ENCODE measurements around the gene SH2D4B. TPM values are rescaled to one million over a fixed set of nuclear protein-coding genes. Genes with fewer than 3 reads are reported as not detected.

Gene SH2D4B
- total RNA-seq, 1 donor: not detected

DNA sequence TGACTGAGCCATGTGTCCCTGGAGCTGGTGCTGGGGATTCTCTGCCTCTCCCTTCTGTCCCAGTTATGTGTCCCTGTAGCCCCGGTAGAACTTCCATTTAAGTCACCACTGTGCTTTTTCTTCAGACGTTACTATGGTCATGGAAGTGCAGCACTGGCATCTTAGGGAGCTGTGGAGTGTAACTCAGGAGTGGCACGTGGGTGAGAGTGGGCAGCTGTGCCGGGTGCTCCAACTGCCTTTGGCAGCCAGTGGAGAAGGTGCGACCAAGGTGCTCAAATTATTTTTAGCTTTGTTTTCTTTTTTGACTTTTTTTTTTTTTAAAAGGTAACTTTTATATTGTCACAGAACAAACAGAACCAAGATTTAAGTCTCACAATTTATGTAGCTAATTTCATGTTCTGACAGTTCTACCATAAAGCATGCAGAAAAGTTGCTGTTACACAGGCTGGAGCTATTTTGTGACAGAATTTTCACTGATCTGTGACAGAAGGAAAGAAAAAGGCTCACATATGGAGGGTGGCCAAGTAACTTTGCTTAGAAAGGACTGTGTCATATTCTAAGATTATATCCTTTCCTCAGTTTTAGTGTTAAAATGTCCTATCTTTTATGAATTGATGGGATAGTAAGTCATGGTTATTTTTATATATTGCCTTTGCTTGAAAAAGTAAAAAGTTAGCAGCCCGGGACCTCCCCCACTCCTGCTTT is 73.9 kb downstream of the SH2D4B start:
- H3K4me3 ChIP-seq (ENCODE audit: low read depth, low read length): no peak overlapping the region
- TF ChIP-seq, protein P1, sequence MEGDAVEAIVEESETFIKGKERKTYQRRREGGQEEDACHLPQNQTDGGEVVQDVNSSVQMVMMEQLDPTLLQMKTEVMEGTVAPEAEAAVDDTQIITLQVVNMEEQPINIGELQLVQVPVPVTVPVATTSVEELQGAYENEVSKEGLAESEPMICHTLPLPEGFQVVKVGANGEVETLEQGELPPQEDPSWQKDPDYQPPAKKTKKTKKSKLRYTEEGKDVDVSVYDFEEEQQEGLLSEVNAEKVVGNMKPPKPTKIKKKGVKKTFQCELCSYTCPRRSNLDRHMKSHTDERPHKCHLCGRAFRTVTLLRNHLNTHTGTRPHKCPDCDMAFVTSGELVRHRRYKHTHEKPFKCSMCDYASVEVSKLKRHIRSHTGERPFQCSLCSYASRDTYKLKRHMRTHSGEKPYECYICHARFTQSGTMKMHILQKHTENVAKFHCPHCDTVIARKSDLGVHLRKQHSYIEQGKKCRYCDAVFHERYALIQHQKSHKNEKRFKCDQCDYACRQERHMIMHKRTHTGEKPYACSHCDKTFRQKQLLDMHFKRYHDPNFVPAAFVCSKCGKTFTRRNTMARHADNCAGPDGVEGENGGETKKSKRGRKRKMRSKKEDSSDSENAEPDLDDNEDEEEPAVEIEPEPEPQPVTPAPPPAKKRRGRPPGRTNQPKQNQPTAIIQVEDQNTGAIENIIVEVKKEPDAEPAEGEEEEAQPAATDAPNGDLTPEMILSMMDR (IDR thresholded peaks at IDR 0.05; ENCODE audit: insufficient read depth, low read length): no peak
- DNase-seq (ENCODE audit: low read depth): no peak

DNA sequence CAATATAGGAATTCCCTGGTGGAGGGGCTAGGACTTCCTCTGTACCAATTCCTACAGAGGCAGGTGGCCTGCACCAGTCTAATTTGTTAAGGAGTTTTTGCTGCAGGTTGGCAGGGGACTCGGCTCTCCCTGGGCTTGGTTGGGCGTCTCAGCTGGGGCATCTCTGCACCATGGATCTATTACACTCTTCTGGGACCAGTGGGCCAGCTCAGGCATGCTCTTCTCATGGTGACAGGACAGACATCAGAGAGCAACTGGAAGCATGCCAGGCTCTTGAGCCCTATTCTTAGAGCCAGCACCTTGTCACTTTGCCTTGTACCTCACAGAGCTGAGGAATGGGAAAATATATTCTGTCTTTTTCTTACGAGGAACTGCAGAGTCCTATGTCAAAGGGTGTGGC is 74.6 kb downstream of the SH2D4B start:
- no peak for DNase-seq (ENCODE audit: low read depth)

DNA sequence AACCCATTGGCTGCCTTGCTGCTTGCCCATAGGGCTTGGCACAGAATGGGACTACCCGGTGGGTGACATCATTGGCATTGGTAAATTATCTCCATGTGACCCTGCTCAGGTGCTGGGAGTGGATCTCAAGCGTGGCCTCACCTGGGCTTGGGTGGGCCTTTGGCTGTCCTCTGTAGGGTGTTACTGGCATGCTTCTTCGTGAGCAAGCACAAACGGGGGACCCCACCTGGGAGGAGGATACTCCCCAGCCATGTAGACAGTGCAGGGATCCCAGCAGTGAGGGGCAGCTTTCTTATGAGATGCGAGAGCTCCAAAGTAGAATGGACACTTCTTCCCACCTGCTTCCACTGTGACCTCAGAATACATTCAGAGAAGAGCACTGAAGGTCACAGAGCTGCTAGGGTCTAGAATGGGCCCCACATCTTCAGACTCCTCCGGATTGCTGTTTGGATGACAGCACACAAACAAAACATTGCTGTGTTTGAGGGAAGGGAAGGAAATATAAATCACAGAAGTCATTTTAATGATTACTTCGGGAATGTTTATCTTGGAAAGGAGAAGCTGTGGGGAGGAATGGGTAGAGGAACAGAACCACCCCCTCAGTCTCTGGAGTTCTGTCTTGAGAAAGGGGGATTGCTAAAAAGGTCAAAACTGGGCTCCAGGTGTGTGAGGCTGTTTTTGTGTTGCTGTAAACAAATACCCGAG is 75.9 kb downstream of the SH2D4B start:
- no peak overlapping the region for H3K4me3 ChIP-seq (ENCODE audit: low read depth, low read length)
- TF ChIP-seq, protein P1 (IDR thresholded peaks at IDR 0.05; ENCODE audit: insufficient read depth, low read length): no peak
- no peak for DNase-seq (ENCODE audit: low read depth)

More for the DNA sequence above, 74.6 kb downstream of the SH2D4B start:
- TF ChIP-seq, protein P1 (IDR thresholded peaks at IDR 0.05; ENCODE audit: insufficient read depth, low read length): no peak
- no peak overlapping the region for H3K4me3 ChIP-seq (ENCODE audit: low read depth, low read length)

GRCh38 chr10:80614576-80615416 is 77.1 kb downstream of the SH2D4B start:
- DNase-seq (ENCODE audit: low read depth): no peak
- TF ChIP-seq, protein P1 (IDR thresholded peaks at IDR 0.05; ENCODE audit: insufficient read depth, low read length): no peak

DNA sequence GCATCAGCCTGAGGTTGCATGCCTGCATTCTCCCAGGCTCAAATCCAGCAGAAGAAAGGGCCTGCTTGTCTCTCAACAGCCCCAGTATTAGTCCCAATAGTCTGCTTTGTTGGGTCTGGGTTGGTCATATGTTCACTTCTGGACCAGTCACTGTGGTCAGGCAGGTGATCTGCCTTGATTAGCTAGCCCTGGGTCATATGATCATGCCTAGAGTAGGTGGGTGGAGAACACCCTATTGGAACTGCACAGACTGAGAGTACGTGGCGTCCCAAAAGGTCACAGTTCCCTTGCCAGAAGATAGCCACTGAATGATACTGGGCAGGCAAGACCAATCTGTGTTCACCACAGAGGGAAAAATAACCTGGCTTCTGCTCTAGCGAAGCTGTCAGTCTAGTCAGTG is 80.1 kb downstream of the SH2D4B start:
- DNase-seq (ENCODE audit: low read depth): no peak
- TF ChIP-seq, protein P1 (IDR thresholded peaks at IDR 0.05; ENCODE audit: insufficient read depth, low read length): no peak
- no peak overlapping the region for H3K4me3 ChIP-seq (ENCODE audit: low read depth, low read length)

More at GRCh38 chr10:80614576-80615416, 77.1 kb downstream of the SH2D4B start:
- no peak overlapping the region for H3K4me3 ChIP-seq (ENCODE audit: low read depth, low read length)

GRCh38 chr10:80619036-80619435 is 81.3 kb downstream of the SH2D4B start:
- no peak for DNase-seq (ENCODE audit: low read depth)
- no peak overlapping the region for H3K4me3 ChIP-seq (ENCODE audit: low read depth, low read length)
- TF ChIP-seq, protein P1 (IDR thresholded peaks at IDR 0.05; ENCODE audit: insufficient read depth, low read length): no peak

Measured in fibroblast of the aortic adventitia (primary cell).